Measurements from ENCODE around the gene RXRB.
"Not testable (repeated sequence)": the region's sequence is repeated elsewhere in the genome, so short reads cannot be mapped to it uniquely, and the experiment has no call there.

RXRB gene

DNA sequence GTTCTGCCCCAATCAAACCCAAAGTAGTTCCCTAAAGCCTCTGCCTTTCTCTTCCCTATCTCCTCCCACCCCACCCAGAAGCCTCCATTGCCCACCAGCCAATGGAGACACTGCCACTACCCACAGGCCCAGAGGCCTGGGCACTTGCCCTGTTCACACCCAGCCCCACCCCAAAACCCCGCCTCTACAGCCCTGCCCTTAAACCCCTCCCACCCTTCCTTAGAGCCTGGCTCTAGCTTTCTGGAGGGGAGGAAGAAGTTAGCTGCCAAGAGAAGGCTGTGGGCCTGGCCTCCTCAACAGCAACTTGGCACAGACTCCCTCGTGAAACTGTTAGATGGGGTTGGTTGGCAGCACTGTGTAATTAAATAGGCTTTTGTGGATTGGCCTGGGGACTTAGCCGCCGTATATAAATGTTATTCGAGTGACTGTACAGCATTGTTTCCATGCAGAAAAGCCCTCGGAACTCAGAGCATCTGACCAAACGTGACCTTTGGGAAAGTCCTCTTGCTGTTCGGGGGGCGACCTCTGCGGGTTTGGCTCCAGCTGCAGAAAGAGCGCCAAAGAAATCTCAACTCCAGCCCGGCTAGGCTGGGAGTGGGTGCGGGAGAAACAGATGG is 39.6 kb downstream of the RXRB start:
- DNase-seq = no peak

DNA sequence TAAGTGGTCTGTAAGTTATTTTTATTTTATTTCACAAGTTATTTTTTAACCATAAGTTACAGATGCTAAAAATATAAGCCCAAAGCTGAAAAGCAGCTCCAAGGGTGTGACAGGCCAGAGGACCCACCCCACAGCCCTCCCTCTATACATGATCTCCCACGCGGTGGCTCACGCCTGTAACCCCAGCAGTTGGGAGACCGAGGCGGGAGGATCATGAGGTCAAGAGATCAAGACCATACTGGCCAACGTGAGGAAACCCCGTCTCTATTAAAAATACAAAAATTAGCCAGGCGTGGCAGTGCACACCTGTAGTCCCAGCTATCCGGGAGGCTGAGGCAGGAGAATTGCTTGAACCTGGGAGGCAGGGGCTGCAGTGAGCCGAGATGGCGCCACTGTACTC is 40.4 kb downstream of the RXRB start:
- DNase-seq = no peak

DNA sequence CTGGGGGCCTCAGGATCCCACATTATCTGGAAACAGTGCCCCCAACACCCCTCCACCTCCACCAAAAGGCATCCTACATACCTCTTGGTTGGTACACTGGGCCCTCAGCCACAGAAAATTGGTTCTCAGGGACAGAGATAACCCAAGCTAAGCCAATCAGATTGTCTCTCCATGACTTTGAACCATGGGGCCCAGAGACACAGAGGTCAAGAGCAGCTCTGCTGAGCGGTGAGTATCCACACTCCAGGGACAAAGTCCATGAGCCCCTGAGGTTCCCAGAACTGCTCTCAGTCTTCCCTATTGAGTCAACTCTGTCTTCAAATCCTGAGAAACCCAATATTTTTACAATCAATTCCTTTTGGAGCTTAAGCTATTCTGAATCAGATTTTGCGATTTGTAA is 43.5 kb downstream of the RXRB start:
- DNase-seq = no peak

DNA sequence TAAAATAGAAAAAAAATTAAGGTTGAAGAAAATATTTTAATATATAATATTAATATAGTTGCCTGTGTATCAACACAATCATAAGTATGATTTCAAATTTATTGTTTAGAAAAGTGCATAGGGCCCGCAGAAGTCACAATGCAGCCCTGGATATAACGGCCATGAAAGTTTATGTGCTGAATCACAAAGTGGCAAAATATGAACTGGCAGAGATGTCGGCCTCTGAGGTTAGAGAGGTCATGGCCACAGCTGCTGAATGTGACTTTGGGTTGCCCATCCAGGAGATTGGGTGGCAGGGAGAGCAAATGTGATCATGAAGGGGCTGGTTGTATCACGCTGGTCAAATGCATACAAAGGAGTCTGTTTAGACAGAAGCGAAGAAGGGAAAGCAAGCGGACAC is 43.9 kb downstream of the RXRB start:
- no peak for DNase-seq

DNA sequence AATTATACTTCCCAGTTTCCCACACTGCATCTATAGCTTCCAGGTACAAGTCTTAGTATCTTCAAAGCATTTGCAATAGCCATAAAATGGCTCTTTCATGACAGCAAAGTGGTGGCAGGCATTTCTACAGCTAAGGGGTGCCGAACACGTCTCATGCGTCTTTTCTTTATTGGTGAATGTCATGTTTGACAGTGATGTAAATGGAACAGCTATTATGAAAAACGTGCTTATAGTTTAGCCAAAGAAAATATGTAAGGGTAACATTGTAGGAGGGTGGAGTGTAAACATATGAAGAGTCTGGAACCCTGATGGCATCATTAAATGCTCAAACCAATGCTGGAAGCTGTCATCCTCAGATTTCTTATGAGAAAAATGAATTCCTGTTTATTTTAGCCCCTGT is 46.1 kb downstream of the RXRB start:
- DNase-seq = no peak

DNA sequence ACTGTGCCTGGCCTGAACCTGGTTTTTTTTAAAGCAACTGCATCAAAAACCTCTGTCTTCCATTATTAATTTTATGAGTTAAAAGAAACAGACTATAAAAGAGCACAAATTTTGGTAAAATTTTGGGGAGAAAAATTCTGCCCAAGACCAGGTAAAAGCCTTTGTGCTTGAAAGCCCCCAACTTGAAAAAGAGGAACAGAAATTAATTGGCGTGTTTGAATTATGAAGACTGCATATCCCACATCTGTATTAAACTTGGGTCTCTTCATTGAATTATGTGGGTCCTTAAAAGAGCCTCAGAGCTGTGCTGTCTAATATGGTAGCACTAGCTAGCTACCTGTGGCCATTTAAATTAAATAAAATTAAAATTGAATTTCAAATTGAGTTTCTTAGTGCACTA is 49.4 kb downstream of the RXRB start:
- DNase-seq = no peak

DNA sequence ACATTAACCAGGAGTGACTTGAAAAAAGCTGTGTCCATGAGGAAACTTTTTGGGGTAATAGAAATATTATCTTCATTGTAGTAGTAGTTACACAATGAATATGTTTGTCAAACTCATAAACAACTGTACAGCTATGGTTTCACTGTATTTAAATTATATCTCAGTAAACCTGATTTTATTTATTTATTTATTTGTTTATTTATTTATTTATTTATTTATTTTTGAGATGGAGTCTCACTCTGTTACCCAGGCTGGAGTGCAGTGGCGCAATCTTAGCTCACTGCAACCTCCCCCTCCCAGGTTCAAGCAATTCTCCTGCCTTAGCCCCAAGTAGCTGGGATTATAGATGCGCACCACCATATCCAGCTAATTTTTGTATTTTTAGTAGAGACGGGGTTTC is 49.9 kb downstream of the RXRB start:
- not testable (repeated sequence) for DNase-seq

DNA sequence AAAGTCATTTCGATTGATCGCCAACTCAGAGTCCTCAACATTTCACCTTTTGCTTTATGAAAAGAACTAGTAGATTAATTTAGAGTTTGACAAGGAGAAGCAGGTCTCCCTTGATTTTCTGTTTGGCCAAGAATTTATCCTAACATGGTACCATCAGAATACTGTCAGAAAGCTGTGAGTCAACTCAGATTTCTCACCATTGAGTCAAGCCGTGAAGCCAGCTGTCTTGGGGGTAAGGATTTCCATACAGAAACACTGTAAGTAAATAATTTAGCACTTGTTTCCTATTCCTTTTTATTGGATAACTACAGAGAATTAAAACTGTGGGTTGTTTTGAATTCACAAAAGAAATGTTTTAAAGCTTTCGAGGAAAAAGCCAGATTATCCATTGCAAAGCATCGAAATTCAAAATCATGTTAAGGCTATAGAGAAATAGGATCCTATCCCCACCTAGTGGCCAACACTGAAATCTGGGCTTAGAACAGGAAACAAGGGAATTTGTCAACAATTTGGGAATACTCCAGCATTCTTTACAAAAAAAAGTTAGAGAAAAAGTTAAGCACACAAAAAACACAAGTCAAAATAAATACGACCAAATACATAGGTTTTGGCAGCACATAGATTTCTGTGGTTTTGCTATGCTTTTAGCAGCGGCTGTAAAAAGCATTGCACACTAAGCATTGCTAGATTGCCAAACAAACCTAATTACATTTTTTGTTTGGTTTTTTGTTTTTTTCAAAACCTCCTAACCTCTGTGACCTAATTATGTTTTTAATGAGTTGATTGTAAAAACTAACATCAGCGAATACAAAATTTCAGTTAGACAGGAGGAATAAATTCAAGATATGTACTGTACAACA is 52.4 kb downstream of the RXRB start:
- DNase-seq = peak; percentile 44

DNA sequence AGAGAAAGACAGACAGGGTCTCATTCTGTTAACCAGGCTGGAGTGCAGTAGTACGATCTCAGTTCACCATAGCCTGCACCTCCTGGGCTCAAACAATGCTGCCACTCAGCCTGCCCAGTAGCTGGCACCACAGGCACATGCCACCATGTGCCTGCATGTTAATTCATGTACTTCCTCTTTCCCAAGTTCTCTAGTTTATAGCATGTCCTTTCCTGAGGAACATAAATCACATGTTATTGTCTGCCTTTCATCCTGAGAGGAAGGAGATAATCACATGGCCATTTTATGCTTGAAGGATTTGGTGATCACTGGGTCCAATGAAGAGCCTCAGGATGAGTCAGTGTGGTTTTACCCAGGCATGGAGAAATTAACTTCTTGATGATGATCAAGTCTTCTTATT is 56.1 kb downstream of the RXRB start:
- DNase-seq = no peak
